H1 (cell line): ENCODE data around the gene JOSD1. TPM values are rescaled to one million over a fixed set of nuclear protein-coding genes. Genes with fewer than 3 reads are reported as not detected.
A peak's percentile ranks its signal among the peaks of the same experiment; 100 is the strongest.

Experiments
- CTCF ChIA-PET: fragments of 300-600 bp; sonication (Branson Sonifier 250); formaldehyde crosslinking; loops from one replicate; lab custom pipeline; 2021; ENCODE audit not compliant: partially characterized antibody; lab: Charles Lee
- POLR2A ChIA-PET: fragments of 300-600 bp; sonication (Branson Sonifier 250); formaldehyde crosslinking; loops from one replicate; lab custom pipeline; 2021; ENCODE audit warnings: inconsistent platforms; ENCODE audit not compliant: partially characterized antibody; lab: Charles Lee
- DNase-seq, 2 experiments: peaks; one replicate each; pipeline versions ENCODE4 v3.0.0 to v3.0.0-alpha.2; 2010 to 2022; ENCODE audit warnings: low spot score in 2 of 2, low read depth in 1 of 2, mixed read lengths in 1 of 2
- FAIRE-seq: peaks from 2 replicates; lab custom pipeline; 2011; peaks lifted over from hg19 to GRCh38; lab: Jason Lieb, UNC
- H2AFZ ChIP-seq: 2 replicates; pipeline ENCODE4 v1.8.1; 2012; ENCODE audit warnings: low read length, inconsistent platforms
- H2AK5ac ChIP-seq: 2 replicates; pipeline ENCODE4 v1.6.1; 2013; ENCODE audit warnings: low read depth, low read length
- H2BK120ac ChIP-seq: replicated peaks from 2 replicates; pipeline ENCODE3; 2013; ENCODE audit warnings: low read depth, low read length, inconsistent platforms
- H2BK12ac ChIP-seq: 2 replicates; pipeline ENCODE4 v1.6.1; 2013; ENCODE audit warnings: low read depth, low read length
- H2BK15ac ChIP-seq: 2 replicates; pipeline ENCODE4 v1.6.1; 2013; ENCODE audit warnings: low read length
- H2BK20ac ChIP-seq: 2 replicates; pipeline ENCODE4 v1.6.1; 2013; ENCODE audit warnings: low read length
- H2BK5ac ChIP-seq: 2 replicates; pipeline ENCODE4 v1.6.1; 2013; ENCODE audit warnings: low read depth, low read length
- H3K14ac ChIP-seq: 2 replicates; pipeline ENCODE4 v1.6.1; 2013; ENCODE audit warnings: inconsistent platforms; ENCODE audit not compliant: insufficient read length
- H3K18ac ChIP-seq: 2 replicates; pipeline ENCODE4 v1.6.1; 2013; ENCODE audit warnings: low read length; ENCODE audit errors: extremely low read depth
- H3K23ac ChIP-seq: 2 replicates; pipeline ENCODE4 v1.6.1; 2013; ENCODE audit warnings: inconsistent platforms; ENCODE audit not compliant: insufficient read length
- H3K23me2 ChIP-seq: 2 replicates; pipeline ENCODE4 v1.6.1; 2013; ENCODE audit warnings: low read depth, low read length
- H3K27ac ChIP-seq: 2 replicates; pipeline ENCODE4 v1.6.1; 2011; ENCODE audit warnings: low read depth, low read length, inconsistent platforms
- H3K27me3 ChIP-seq, 4 experiments: replicated peaks in 1 of 4; 1 replicate in 1 of 4; 2 replicates in 3 of 4; pipeline versions ENCODE4 v1.6.1 to v1.8.1; 2011 to 2013; ENCODE audit warnings: low read length in 3 of 4, mild to moderate bottlenecking in 3 of 4, inconsistent platforms in 2 of 4, mixed read lengths in 2 of 4, moderate library complexity in 1 of 4; ENCODE audit not compliant: control insufficient read depth in 3 of 4, insufficient read depth in 3 of 4; ENCODE audit errors: extremely low read depth in 1 of 4
- H3K36me3 ChIP-seq, 4 experiments: 2 replicates each; pipeline versions ENCODE4 v1.6.1 to v1.8.1; 2011 to 2013; ENCODE audit warnings: mild to moderate bottlenecking in 4 of 4, low read length in 3 of 4, moderate library complexity in 2 of 4, control low read depth in 1 of 4, inconsistent platforms in 1 of 4; ENCODE audit not compliant: insufficient read depth in 4 of 4, control insufficient read depth in 2 of 4
- H3K4ac ChIP-seq: replicated peaks from 2 replicates; pipeline ENCODE3; 2013; ENCODE audit warnings: low read length, low read depth, mixed read lengths, inconsistent platforms; ENCODE audit not compliant: insufficient read length
- H3K4me1 ChIP-seq, 4 experiments: replicated peaks in 1 of 4; 1 replicate in 1 of 4; 2 replicates in 3 of 4; pipeline versions ENCODE4 v1.6.1 to v1.8.1; 2011 to 2013; ENCODE audit warnings: low read length in 3 of 4, inconsistent platforms in 2 of 4, mixed read lengths in 1 of 4; ENCODE audit not compliant: insufficient read depth in 4 of 4, control insufficient read depth in 3 of 4
- H3K4me2 ChIP-seq, 2 experiments: 2 replicates each; pipeline versions ENCODE4 v1.6.1 to v1.8.1; 2011 to 2013; ENCODE audit warnings: low read depth in 2 of 2, low read length in 2 of 2, control low read depth in 1 of 2, inconsistent platforms in 1 of 2, mild to moderate bottlenecking in 1 of 2; ENCODE audit not compliant: insufficient read depth in 1 of 2
- H3K4me3 ChIP-seq, 4 experiments: fragments of 200-600, 300-600 bp in 1 of 4; sonication (generic), shearing (Covaris generic), sonication (Bioruptor Twin) in 1 of 4; 2 replicates each; pipeline versions ENCODE4 v1.5.1 to v1.8.1; 2011 to 2016; ENCODE audit warnings: low read length in 4 of 4, low read depth in 3 of 4, control low read depth in 2 of 4, inconsistent platforms in 2 of 4, mild to moderate bottlenecking in 2 of 4, mixed read lengths in 1 of 4, moderate library complexity in 1 of 4; ENCODE audit not compliant: insufficient read depth in 2 of 4; ENCODE audit errors: extremely low read depth in 1 of 4
- H3K56ac ChIP-seq: replicated peaks from 2 replicates; pipeline ENCODE3; 2013; ENCODE audit warnings: low read depth, mild to moderate bottlenecking, mixed read lengths, low read length, inconsistent platforms; ENCODE audit not compliant: insufficient read length
- H3K79me1 ChIP-seq: 2 replicates; pipeline ENCODE4 v1.6.1; 2013; ENCODE audit warnings: low read depth, low read length, control low read depth
- H3K79me2 ChIP-seq, 2 experiments: 2 replicates each; pipeline versions ENCODE4 v1.6.1 to v1.8.1; 2012 to 2013; ENCODE audit warnings: low read length in 2 of 2, mild to moderate bottlenecking in 2 of 2, inconsistent platforms in 1 of 2; ENCODE audit not compliant: insufficient read depth in 2 of 2, control insufficient read depth in 1 of 2
- H3K9ac ChIP-seq, 4 experiments: replicated peaks in 1 of 4; 1 replicate in 1 of 4; 2 replicates in 3 of 4; pipeline versions ENCODE4 v1.6.1 to v1.8.1; 2011 to 2013; ENCODE audit warnings: low read depth in 3 of 4, low read length in 3 of 4, control low read depth in 2 of 4, mild to moderate bottlenecking in 2 of 4, moderate library complexity in 2 of 4, inconsistent platforms in 1 of 4; ENCODE audit errors: extremely low read depth in 1 of 4
- H3K9me3 ChIP-seq, 2 experiments: 2 replicates each; pipeline versions ENCODE4 v1.6.1 to v1.8.1; 2012 to 2013; ENCODE audit warnings: mild to moderate bottlenecking in 2 of 2, moderate library complexity in 2 of 2, control low read depth in 1 of 2, inconsistent platforms in 1 of 2, low read depth in 1 of 2, low read length in 1 of 2, mixed read lengths in 1 of 2; ENCODE audit not compliant: insufficient read depth in 2 of 2
- H4K20me1 ChIP-seq, 2 experiments: replicated peaks in 1 of 2; 2 replicates each; pipeline versions ENCODE3 to v1.8.1; 2011 to 2013; ENCODE audit warnings: inconsistent platforms in 2 of 2, low read length in 2 of 2, mild to moderate bottlenecking in 1 of 2; ENCODE audit not compliant: insufficient read depth in 2 of 2, control insufficient read depth in 1 of 2
- H4K5ac ChIP-seq: 2 replicates; pipeline ENCODE4 v1.6.1; 2013; ENCODE audit warnings: low read length, low read depth, mixed read lengths, inconsistent platforms; ENCODE audit not compliant: insufficient read length
- H4K8ac ChIP-seq: 2 replicates; pipeline ENCODE4 v1.8.0; 2013; ENCODE audit warnings: mild to moderate bottlenecking, moderate library complexity, low read length, inconsistent platforms; ENCODE audit not compliant: insufficient read depth; ENCODE audit errors: extremely low read depth
- H4K91ac ChIP-seq: replicated peaks from 2 replicates; pipeline ENCODE3; 2013; ENCODE audit warnings: low read length, mixed read lengths, inconsistent platforms; ENCODE audit not compliant: insufficient read length
- NRF1 ChIP-seq: IDR thresholded peaks from 2 replicates; pipeline ENCODE4 v1.6.1; 2011; ENCODE audit warnings: mild to moderate bottlenecking, low read depth, low read length, improper control_type of control experiment
- PHF8 ChIP-seq: fragments of 200-600 bp; sonication (generic); conservative IDR thresholded peaks from 2 replicates; pipeline ENCODE4 v1.7.1; 2012; ENCODE audit warnings: low read depth, mild to moderate bottlenecking, inconsistent platforms, low read length, moderate library complexity
- POLR2AphosphoS5 ChIP-seq: IDR thresholded peaks from 2 replicates; pipeline ENCODE4 v1.6.1; 2011; ENCODE audit warnings: low read depth, low read length
- SIN3A ChIP-seq, 2 experiments: IDR thresholded peaks in 1 of 2; conservative IDR thresholded peaks in 1 of 2; 2 replicates each; pipeline ENCODE4 v1.6.1; 2011 to 2012; ENCODE audit warnings: low read length in 2 of 2, improper control_type of control experiment in 1 of 2, low read depth in 1 of 2, mild to moderate bottlenecking in 1 of 2
- TAF7 ChIP-seq: optimal IDR thresholded peaks from 2 replicates; pipeline ENCODE3; 2011; ENCODE audit warnings: low read depth, mild to moderate bottlenecking, inconsistent platforms, low read length, moderate library complexity, borderline replicate concordance
- WGBS, 2 experiments: shearing (Covaris generic) in 1 of 2; methylation state at CpG; one replicate each; pipeline versions ENCODE4 v1.1.6 to v1.1.7; 2013 to 2015; ENCODE audit warnings: low lambda C conversion rate in 2 of 2, mixed read lengths in 2 of 2, inconsistent platforms in 1 of 2, low coverage in 1 of 2, missing lambda C conversion rate in 1 of 2; ENCODE audit not compliant: insufficient replicate concordance in 2 of 2, insufficient coverage in 1 of 2, insufficient read length in 1 of 2; ENCODE audit errors: extremely low coverage in 1 of 2, missing lambda C conversion rate in 1 of 2; 5-methylcytosine and 5-hydroxymethylcytosine counted together
- polyA plus RNA-seq, 7 experiments: library from polyadenylated mRNA; depleted of rRNA in 3 of 7; stranded (reverse) in 5 of 7; unstranded in 2 of 7; fragments of >200 nt in 5 of 7; fragments of 200-250 nt in 2 of 7; gene quantifications; 1 replicate in 5 of 7; 2 replicates in 1 of 7; 4 replicates in 1 of 7; pipeline versions ENCODE4 v1.2.1 to v1.2.3, GENCODE V29; 2011 to 2013; ENCODE audit warnings: missing spikeins in 2 of 7, mixed read lengths in 2 of 7
- total RNA-seq: library from RNA; stranded (reverse); fragmentation: NEBNext Ultra II Directional; extraction: Animal tissue kit (Norgen Biotek cat#: 25700); gene quantifications from 2 replicates; pipeline ENCODE4 v1.2.1, GENCODE V29; 2021
- TF ChIP-seq, protein P1 (sequence below): IDR thresholded peaks from 2 replicates; pipeline ENCODE4 v1.6.1; 2012; ENCODE audit warnings: inconsistent platforms

Gene JOSD1
- total and polyA plus RNA-seq, 2 of the 8 experiments (the other 6 are each of a cell fraction or from before 2014, with no cell fraction given): 18.4 to 20.2 TPM

DNA sequence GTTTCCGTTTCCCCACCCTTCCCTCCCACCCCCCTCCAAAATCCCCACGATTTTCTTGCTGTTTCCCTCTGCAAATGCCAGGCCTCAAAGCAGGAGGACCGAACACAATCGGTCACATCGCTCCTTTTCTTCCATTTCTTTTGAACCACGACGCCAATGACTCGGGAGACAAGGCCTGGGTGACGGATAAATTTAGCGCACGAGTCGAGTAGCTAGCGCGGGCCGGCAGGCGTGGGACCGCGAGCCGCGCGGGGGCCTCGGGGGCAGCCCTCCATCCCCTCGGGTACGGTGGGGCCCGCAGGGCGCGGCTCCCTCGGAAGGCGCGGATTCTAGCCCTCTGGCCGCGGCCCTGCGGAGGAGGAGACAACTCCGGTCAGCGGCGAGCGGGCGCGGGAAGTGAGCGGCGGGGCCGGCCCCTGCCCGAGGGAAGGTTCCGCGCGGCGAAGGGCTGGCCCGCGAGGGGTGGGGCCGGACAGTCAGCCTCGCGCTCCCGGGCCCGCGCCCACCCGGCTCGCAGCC is 414 bp downstream of the JOSD1 start:
- peaks cover 0 to 31% of the 10 kb centered on the region in 2 experiments; a peak in 2 of 4 replicates for H3K79me2 ChIP-seq
- POLR2A ChIA-PET: interaction anchor here (0.8 to 13.1 kb wide), 4 partner anchors 8 to 17 kb away, joined by 3 to 123 read pairs (median 6); partner anchors contain the start of gene TOMM22
- CTCF ChIA-PET: interaction anchor here (0.5 to 1.5 kb wide), 3 partner anchors 19 to 274 kb away, joined by 3 to 11 read pairs (median 3); partner anchors contain the start of gene TOMM22

More for the DNA sequence above, 414 bp downstream of the JOSD1 start:
- H3K4ac ChIP-seq: no peak overlapping the region
- H3K36me3 ChIP-seq: no peaks in the 10 kb centered on the region; a peak in 2 of 8 replicates
- no peak overlapping the region; the same call in 1 of the 2 replicates for H2BK12ac ChIP-seq
- H4K5ac ChIP-seq: peak overlapping the region; percentile 56
- H3K4me1 ChIP-seq: peaks cover 7 to 19% (median 12%) of the 10 kb centered on the region in 4 experiments; a peak in 6 of 7 replicates
- H3K14ac ChIP-seq: no peak overlapping the region
- H3K9me3 ChIP-seq: no peaks in the 10 kb centered on the region
- peaks cover 0 to 3% of the 10 kb centered on the region in 2 experiments for H4K20me1 ChIP-seq
- TF ChIP-seq PHF8 (peak; percentile 44), TAF7 (peak; percentile 26), NRF1 (no peak), POLR2AphosphoS5 (no peak), SIN3A (conservative IDR thresholded peaks at IDR 0.05 in 1 of 2, IDR thresholded peaks at IDR 0.05 in 1 of 2; ENCODE audit: low read depth in 1 of 2, low read length in 2 of 2) (peak in 1 of 2 experiments; percentile 18; a peak in 1 of 4 replicates)
- TF ChIP-seq, protein P1, sequence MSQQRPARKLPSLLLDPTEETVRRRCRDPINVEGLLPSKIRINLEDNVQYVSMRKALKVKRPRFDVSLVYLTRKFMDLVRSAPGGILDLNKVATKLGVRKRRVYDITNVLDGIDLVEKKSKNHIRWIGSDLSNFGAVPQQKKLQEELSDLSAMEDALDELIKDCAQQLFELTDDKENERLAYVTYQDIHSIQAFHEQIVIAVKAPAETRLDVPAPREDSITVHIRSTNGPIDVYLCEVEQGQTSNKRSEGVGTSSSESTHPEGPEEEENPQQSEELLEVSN: no peak; the same call in 1 of the 2 replicates
- TF ChIP-seq, all 59 proteins: peak for 3
- Histone ChIP-seq H3K27ac (peak overlapping the region; percentile 97), H2BK5ac (peak overlapping the region; percentile 27; the same call in 1 of the 2 replicates), H3K23ac (no peak overlapping the region), H2BK20ac (no peak overlapping the region), H3K9ac (peak overlapping the region; percentile 90 to 94 (median 90)), H2BK120ac (no peak overlapping the region), H3K23me2 (peaks cover 14% of the 10 kb centered on the region), H4K8ac (peak overlapping the region; percentile 84; the same call in 1 of the 2 replicates), H3K4me2 (peak overlapping the region; percentile 81 to 96), H2AFZ (0 out of 2 replicates have a peak overlapping the region, but pooled peaks have one; percentile 9), H3K4me3 (peak overlapping the region; percentile 74 to 100 (median 88)), H2BK15ac (0 out of 2 replicates have a peak overlapping the region, but pooled peaks have one; percentile 68), H3K79me1 (peaks cover 2% of the 10 kb centered on the region; the same call in 1 of the 2 replicates), H3K56ac (no peak overlapping the region), H2AK5ac (no peak overlapping the region), H3K27me3 (no peaks in the 10 kb centered on the region), H4K91ac (no peak overlapping the region), H3K18ac (peak overlapping the region; percentile 36; the same call in 1 of the 2 replicates)
- 2% methylated on average over 42 of the region's 57 CpGs; no CpG with 5 or more reads in 1 of the 2 experiments for WGBS, 2 experiments
- no peak for DNase-seq
- no peak for FAIRE-seq
